HG03565 (cell line): ENCODE measurements around the gene GNB2.
"Not testable (repeated sequence)": the region's sequence is repeated elsewhere in the genome, so short reads cannot be mapped to it uniquely, and the experiment has no call there.

Source experiments
- ATAC-seq: cut with Tn5 transposase; IDR thresholded peaks from one replicate; pipeline ENCODE4 v1.9.1; 2021; ENCODE audit warnings: mild to moderate bottlenecking, moderate library complexity; ENCODE audit not compliant: unreplicated experiment

GNB2 gene

GRCh38 chr7:100723732-100724275, 50.3 kb downstream of the GNB2 start:
- ATAC-seq = no peak

- not testable (repeated sequence) for ATAC-seq
Measured at GRCh38 chr7:100724364-100724763, 50.8 kb downstream of the GNB2 start.

GRCh38 chr7:100726996-100727761, 53.6 kb downstream of the GNB2 start:
- ATAC-seq = no peak

GRCh38 chr7:100728196-100728595, 54.7 kb downstream of the GNB2 start:
- no peak for ATAC-seq
